ENCODE results near the gene ZNF512B. TPM values are rescaled to one million over a fixed set of nuclear protein-coding genes. Genes with fewer than 3 reads are reported as not detected.

Gene ZNF512B
- total RNA-seq, 1 donor from 2014 or later = 37.2 TPM

GRCh38 chr20:63942969-63943807, 26.5 kb downstream of the ZNF512B start:
- Mint-ChIP-seq H3K27ac (ENCODE audit: unreplicated experiment) (no peak overlapping the region), H3K36me3 (ENCODE audit: low read depth) (peaks cover 3% of the 10 kb centered on the region), H3K27me3 (ENCODE audit: low read depth) (no peaks in the 10 kb centered on the region), H3K4me3 (ENCODE audit: unreplicated experiment) (no peak overlapping the region), H3K4me1 (ENCODE audit: low read depth) (peaks cover 10% of the 10 kb centered on the region), H3K9me3 (ENCODE audit: low read depth) (no peaks in the 10 kb centered on the region)
- TF ChIP-seq CTCF (IDR thresholded peaks at IDR 0.05) = no peak
- DNase-seq (ENCODE audit: low spot score) = peak; percentile 91

GRCh38 chr20:63942250-63942951, 27.3 kb downstream of the ZNF512B start:
- Mint-ChIP-seq H3K36me3 (ENCODE audit: low read depth) (peaks cover 3% of the 10 kb centered on the region), H3K27me3 (ENCODE audit: low read depth) (no peaks in the 10 kb centered on the region), H3K9me3 (ENCODE audit: low read depth) (no peaks in the 10 kb centered on the region), H3K4me1 (ENCODE audit: low read depth) (peaks cover 6% of the 10 kb centered on the region), H3K27ac (ENCODE audit: unreplicated experiment) (peak overlapping the region; percentile 45), H3K4me3 (ENCODE audit: unreplicated experiment) (no peak overlapping the region)
- DNase-seq (ENCODE audit: low spot score) = no peak
- no peak for TF ChIP-seq CTCF (IDR thresholded peaks at IDR 0.05)

DNA sequence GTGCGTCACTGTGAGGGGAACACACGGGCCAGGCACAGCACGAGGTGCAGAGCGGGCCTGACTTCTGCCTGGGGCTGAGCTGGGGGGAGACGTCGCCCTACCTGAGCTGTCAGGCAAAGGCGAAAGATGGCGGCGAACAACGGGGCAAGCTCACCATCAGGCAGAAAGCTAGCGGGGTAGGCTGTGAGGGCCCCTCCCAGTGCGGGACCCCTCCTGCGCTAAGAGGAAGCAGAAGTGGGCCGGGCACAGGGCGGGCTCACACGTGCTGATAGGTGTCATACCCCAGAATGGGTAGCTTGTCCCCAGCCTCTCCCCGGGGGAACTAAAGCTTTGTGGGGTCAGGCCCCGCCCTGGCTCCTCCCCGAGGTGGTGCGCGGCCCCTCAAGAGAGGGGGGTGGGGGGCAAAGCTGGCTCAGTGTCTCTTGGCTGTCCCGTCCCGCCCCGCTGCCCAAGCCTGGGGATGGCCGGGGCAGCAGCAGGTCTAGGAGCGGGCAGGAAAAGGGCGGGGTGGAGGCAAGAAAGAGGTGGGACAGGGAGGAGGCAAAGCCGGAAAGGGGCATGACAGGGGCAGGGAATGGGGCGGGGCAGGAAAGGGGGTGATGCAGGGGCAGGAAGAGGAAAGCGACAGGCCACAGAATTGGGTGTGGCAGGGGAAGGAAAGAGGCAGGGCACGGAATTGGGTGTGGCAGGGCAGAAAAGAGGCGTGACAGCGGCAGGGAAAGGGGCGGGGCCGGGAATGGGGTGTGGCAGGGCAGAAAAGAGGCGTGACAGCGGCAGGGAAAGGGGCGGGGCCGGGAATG, 28.2 kb downstream of the ZNF512B start:
- TF ChIP-seq CTCF (IDR thresholded peaks at IDR 0.05) = no peak
- H3K27ac Mint-ChIP-seq (ENCODE audit: unreplicated experiment) = peak overlapping the region; percentile 59
- no peaks in the 10 kb centered on the region for H3K9me3 Mint-ChIP-seq (ENCODE audit: low read depth)
- H3K4me3 Mint-ChIP-seq (ENCODE audit: unreplicated experiment) = no peak overlapping the region
- peaks cover 2% of the 10 kb centered on the region for H3K36me3 Mint-ChIP-seq (ENCODE audit: low read depth)
- H3K4me1 Mint-ChIP-seq (ENCODE audit: low read depth) = no peaks in the 10 kb centered on the region
- DNase-seq (ENCODE audit: low spot score) = no peak
- H3K27me3 Mint-ChIP-seq (ENCODE audit: low read depth) = no peaks in the 10 kb centered on the region

- Mint-ChIP-seq H3K27ac (ENCODE audit: unreplicated experiment) (no peak overlapping the region), H3K4me1 (ENCODE audit: low read depth) (no peaks in the 10 kb centered on the region), H3K4me3 (ENCODE audit: unreplicated experiment) (no peak overlapping the region), H3K36me3 (ENCODE audit: low read depth) (peaks cover 5% of the 10 kb centered on the region), H3K9me3 (ENCODE audit: low read depth) (no peaks in the 10 kb centered on the region), H3K27me3 (ENCODE audit: low read depth) (no peaks in the 10 kb centered on the region)
- no peak for TF ChIP-seq CTCF (IDR thresholded peaks at IDR 0.05)
- peak; percentile 93 for DNase-seq (ENCODE audit: low spot score)
These were observed 29.1 kb downstream of the ZNF512B start for GRCh38 chr20:63940472-63941266.
